HUES64 (cell line): Measurements from ENCODE around the gene RPRD2.

Source experiments
- H3K27ac ChIP-seq: 2 replicates; pipeline ENCODE4 v1.7.0; 2013; ENCODE audit warnings: low read depth, low read length, inconsistent platforms
- H3K27me3 ChIP-seq: 2 replicates; pipeline ENCODE4 v1.6.1; 2013; ENCODE audit warnings: mild to moderate bottlenecking, low read length; ENCODE audit not compliant: insufficient read depth
- H3K36me3 ChIP-seq: 2 replicates; pipeline ENCODE4 v1.6.1; 2013; ENCODE audit warnings: mild to moderate bottlenecking, low read length; ENCODE audit not compliant: insufficient read depth
- H3K4me1 ChIP-seq: 2 replicates; pipeline ENCODE4 v1.6.1; 2013; ENCODE audit warnings: mild to moderate bottlenecking, low read length, moderate library complexity; ENCODE audit not compliant: insufficient read depth
- H3K4me3 ChIP-seq: 2 replicates; pipeline ENCODE4 v1.5.1; 2013; ENCODE audit warnings: mild to moderate bottlenecking, low read length, moderate library complexity
- H3K9ac ChIP-seq: 2 replicates; pipeline ENCODE4 v1.6.1; 2013; ENCODE audit warnings: mild to moderate bottlenecking, low read depth, low read length
- H3K9me3 ChIP-seq: 2 replicates; pipeline ENCODE4 v1.6.1; 2013; ENCODE audit warnings: low read depth, low read length; ENCODE audit not compliant: insufficient read depth
- WGBS: fragments of 150-250, 120-280 bp; methylation state at CpG from one replicate; pipeline ENCODE4 v1.1.7; 2013; ENCODE audit warnings: missing lambda C conversion rate; 5-methylcytosine and 5-hydroxymethylcytosine counted together

Gene RPRD2

GRCh38 chr1:150414592-150414991 is 50.6 kb downstream of the RPRD2 start:
- H3K9me3 ChIP-seq = no peaks in the 10 kb centered on the region
- 100% methylated on average over 1 of the region's 4 CpGs for WGBS
- no peak overlapping the region for H3K27ac ChIP-seq
- no peaks in the 10 kb centered on the region for H3K27me3 ChIP-seq
- peaks cover 18% of the 10 kb centered on the region for H3K36me3 ChIP-seq
- H3K4me3 ChIP-seq = no peak overlapping the region
- H3K4me1 ChIP-seq = no peaks in the 10 kb centered on the region; the same call in 1 of the 2 replicates
- no peak overlapping the region for H3K9ac ChIP-seq

DNA sequence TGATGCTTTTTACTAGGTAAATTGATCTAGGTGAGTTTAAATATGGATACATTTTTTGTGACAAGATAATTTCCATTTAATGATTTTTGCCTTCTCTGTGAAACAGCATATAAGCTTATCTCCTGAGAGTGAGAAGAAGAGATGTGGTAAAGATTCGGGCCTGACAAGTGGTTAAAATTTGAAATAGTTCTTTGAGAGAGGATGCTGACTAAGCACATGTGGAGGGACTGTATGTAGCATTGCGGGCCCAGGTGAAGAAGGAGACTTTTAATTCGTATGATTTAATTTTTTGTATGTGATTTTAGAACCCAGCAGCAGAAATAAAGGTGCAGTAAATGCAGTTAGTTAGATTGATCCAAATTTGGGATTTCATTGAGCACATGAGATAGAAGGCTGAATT is 51.9 kb downstream of the RPRD2 start:
- no peaks in the 10 kb centered on the region for H3K9me3 ChIP-seq
- no peaks in the 10 kb centered on the region for H3K4me1 ChIP-seq
- H3K27me3 ChIP-seq = no peaks in the 10 kb centered on the region
- WGBS = 95% methylated on average over 3 of the region's 3 CpGs
- H3K9ac ChIP-seq = no peak overlapping the region
- no peak overlapping the region for H3K4me3 ChIP-seq
- H3K27ac ChIP-seq = no peak overlapping the region
- peaks cover 30% of the 10 kb centered on the region for H3K36me3 ChIP-seq

GRCh38 chr1:150420560-150421265 is 56.8 kb downstream of the RPRD2 start:
- Histone ChIP-seq H3K36me3 (peaks cover 38% of the 10 kb centered on the region), H3K9me3 (no peaks in the 10 kb centered on the region), H3K9ac (no peak overlapping the region), H3K27ac (no peak overlapping the region), H3K27me3 (no peaks in the 10 kb centered on the region), H3K4me1 (no peaks in the 10 kb centered on the region), H3K4me3 (no peak overlapping the region)
- 95% methylated on average over 5 of the region's 5 CpGs for WGBS

DNA sequence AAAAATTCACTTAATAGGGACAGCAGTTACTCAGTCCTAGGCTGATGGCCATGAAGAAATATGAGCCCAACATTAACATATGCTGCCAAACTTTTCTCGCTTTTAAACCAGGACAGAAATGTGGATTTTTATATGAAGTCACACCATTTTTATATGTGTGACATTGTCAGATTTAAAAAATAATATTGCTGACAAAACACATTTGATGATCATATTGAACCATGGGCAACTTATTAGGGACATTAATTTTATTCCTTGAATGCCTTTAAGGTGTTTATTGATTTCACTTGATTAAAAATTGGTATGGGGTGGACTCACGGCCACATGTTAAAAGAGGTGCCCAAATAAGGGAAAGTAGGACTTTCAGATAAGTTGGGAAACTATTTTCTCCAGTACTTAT is 58.6 kb downstream of the RPRD2 start:
- Histone ChIP-seq H3K27ac (no peak overlapping the region), H3K36me3 (peaks cover 35% of the 10 kb centered on the region), H3K27me3 (no peaks in the 10 kb centered on the region), H3K4me3 (no peak overlapping the region), H3K4me1 (no peaks in the 10 kb centered on the region), H3K9ac (no peak overlapping the region), H3K9me3 (no peaks in the 10 kb centered on the region)
- WGBS = 92% methylated on average over 2 of the region's 2 CpGs

GRCh38 chr1:150429805-150430204 is 65.9 kb downstream of the RPRD2 start:
- WGBS = 92% methylated on average over 3 of the region's 3 CpGs
- Histone ChIP-seq H3K4me1 (peaks cover 3% of the 10 kb centered on the region; the same call in 1 of the 2 replicates), H3K27me3 (no peaks in the 10 kb centered on the region), H3K36me3 (peaks cover 8% of the 10 kb centered on the region), H3K27ac (no peak overlapping the region), H3K4me3 (no peak overlapping the region), H3K9me3 (no peaks in the 10 kb centered on the region), H3K9ac (no peak overlapping the region)

DNA sequence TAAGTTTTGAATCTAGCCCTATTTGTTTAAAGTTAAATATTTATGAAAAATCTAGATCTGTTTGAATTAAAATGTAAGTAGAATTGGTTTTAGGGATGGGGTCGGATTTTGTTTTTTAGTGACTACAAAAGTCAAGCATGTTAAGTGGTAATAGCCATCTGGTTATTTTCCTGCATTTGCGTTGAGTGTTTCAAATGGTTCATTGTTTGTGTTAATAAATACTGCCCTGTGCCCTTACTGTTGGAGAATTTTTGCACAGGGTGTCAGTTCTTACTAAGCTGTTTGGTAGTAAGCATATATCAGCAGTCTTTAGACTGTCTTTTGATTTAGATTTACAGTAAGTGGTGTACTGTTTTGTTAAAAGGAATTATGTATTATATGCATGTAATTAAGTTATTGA is 77.2 kb downstream of the RPRD2 start:
- Histone ChIP-seq H3K9ac (no peak overlapping the region), H3K36me3 (peaks cover 66% of the 10 kb centered on the region), H3K9me3 (no peaks in the 10 kb centered on the region), H3K4me3 (no peak overlapping the region), H3K27me3 (no peaks in the 10 kb centered on the region), H3K27ac (no peak overlapping the region), H3K4me1 (no peaks in the 10 kb centered on the region)
- WGBS = 90% methylated on average over 2 of the region's 2 CpGs

DNA sequence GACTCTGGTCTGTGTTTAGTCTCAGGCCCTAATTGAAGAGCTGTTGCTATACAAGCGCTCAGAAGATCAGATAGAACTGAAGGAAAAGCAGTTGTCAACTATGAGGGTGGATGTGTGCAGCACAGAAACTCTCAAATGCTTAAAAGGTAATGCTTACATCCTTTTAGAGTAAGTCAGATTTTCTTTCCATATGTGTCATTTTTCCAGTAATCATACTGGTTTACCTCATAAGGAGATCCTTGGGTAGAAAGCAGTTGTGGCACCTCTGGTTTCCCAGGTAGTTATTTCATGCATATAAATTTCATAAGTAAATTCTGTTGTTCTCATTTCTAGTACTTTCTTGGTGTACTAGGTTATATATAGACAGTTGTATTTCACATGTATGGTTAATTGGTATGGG is 80.3 kb downstream of the RPRD2 start:
- no peak overlapping the region for H3K27ac ChIP-seq
- no peaks in the 10 kb centered on the region for H3K4me1 ChIP-seq
- no peaks in the 10 kb centered on the region for H3K27me3 ChIP-seq
- peaks cover 89% of the 10 kb centered on the region for H3K36me3 ChIP-seq
- H3K4me3 ChIP-seq = no peak overlapping the region
- no peak overlapping the region for H3K9ac ChIP-seq
- 97% methylated on average over 1 of the region's 1 CpG for WGBS
- no peaks in the 10 kb centered on the region for H3K9me3 ChIP-seq

GRCh38 chr1:150456146-150456647 is 92.2 kb downstream of the RPRD2 start:
- H3K4me1 ChIP-seq = no peaks in the 10 kb centered on the region
- WGBS = 96% methylated on average over 4 of the region's 4 CpGs
- H3K4me3 ChIP-seq = no peak overlapping the region
- H3K9ac ChIP-seq = no peak overlapping the region
- H3K27ac ChIP-seq = no peak overlapping the region
- H3K27me3 ChIP-seq = no peaks in the 10 kb centered on the region
- H3K9me3 ChIP-seq = no peaks in the 10 kb centered on the region
- peaks cover 75% of the 10 kb centered on the region for H3K36me3 ChIP-seq

GRCh38 chr1:150464422-150464826 is 100.5 kb downstream of the RPRD2 start:
- H3K4me1 ChIP-seq = no peaks in the 10 kb centered on the region
- no peak overlapping the region for H3K27ac ChIP-seq
- H3K4me3 ChIP-seq = no peak overlapping the region
- H3K36me3 ChIP-seq = peaks cover 72% of the 10 kb centered on the region
- H3K27me3 ChIP-seq = no peaks in the 10 kb centered on the region
- no peak overlapping the region for H3K9ac ChIP-seq
- WGBS = 79% methylated on average over 4 of the region's 4 CpGs
- no peaks in the 10 kb centered on the region for H3K9me3 ChIP-seq

DNA sequence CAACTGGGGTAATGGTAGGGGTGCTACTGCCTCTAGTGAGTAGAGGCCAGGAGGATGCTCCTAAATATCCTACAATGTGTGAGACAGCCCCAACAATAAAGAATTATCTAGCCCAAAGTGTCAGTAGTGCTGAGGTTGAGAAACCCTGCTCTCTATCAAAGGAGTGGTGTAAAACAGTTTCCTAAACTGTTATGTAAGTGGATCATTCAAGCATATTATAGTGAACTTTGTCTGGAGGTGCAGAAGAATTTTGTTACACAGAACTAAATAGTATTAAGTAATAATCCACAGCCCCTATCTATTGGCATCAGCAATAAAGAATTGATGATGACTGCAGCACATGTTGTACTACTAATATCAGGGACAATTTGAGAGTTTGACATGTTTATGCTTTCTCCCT is 103.0 kb downstream of the RPRD2 start:
- Histone ChIP-seq H3K4me1 (no peaks in the 10 kb centered on the region), H3K9me3 (no peaks in the 10 kb centered on the region), H3K27ac (no peak overlapping the region), H3K9ac (no peak overlapping the region), H3K4me3 (no peak overlapping the region), H3K27me3 (no peaks in the 10 kb centered on the region), H3K36me3 (peaks cover 75% of the 10 kb centered on the region)

DNA sequence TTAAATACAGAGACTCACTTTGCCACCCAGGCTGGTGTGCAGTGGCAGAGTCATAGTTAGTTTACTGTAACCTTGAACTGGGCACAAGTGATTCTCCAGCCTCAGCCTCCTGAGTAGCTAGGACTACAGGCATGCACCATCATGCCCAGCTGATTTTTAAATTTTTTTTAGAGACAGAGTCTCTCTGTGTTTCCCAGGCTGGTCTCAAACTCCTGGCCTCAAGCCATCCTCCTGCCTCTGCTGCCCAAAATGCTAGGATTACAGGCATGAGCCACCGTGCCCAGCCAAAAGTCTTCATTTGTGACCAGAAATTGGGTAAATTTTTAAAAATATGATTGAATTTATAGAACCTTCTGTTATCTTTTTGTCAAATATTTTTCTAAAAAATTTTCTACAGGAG is 105.3 kb downstream of the RPRD2 start:
- Histone ChIP-seq H3K4me3 (no peak overlapping the region), H3K27ac (no peak overlapping the region), H3K27me3 (no peaks in the 10 kb centered on the region), H3K4me1 (no peaks in the 10 kb centered on the region), H3K36me3 (peaks cover 80% of the 10 kb centered on the region), H3K9ac (no peak overlapping the region), H3K9me3 (no peaks in the 10 kb centered on the region)
- WGBS = 89% methylated on average over 1 of the region's 1 CpG
